Urinary bladder (tissue), 4 donors: ENCODE results near the gene FHOD1. TPM values are rescaled to one million over a fixed set of nuclear protein-coding genes. Genes with fewer than 3 reads are reported as not detected.

ENCODE experiments used
- DNase-seq: peaks from one replicate; pipeline ENCODE4 v3.0.0-alpha.2; 2015; ENCODE audit errors: extremely low spot score
- H3K27ac ChIP-seq: one replicate; pipeline ENCODE4 v1.5.1; 2013; ENCODE audit warnings: low read depth, mild to moderate bottlenecking, moderate library complexity
- H3K36me3 ChIP-seq: one replicate; pipeline ENCODE4 v1.6.1; 2013; ENCODE audit warnings: mild to moderate bottlenecking, moderate library complexity; ENCODE audit not compliant: insufficient read depth
- H3K4me1 ChIP-seq: one replicate; pipeline ENCODE4 v1.6.1; 2013; ENCODE audit warnings: mild to moderate bottlenecking, moderate library complexity; ENCODE audit not compliant: insufficient read depth
- H3K4me3 ChIP-seq: one replicate; pipeline ENCODE4 v1.5.1; 2013; ENCODE audit warnings: low read depth, low read length
- WGBS: extraction: QIAGEN DNeasy Blood & Tissue Kit; methylation state at CpG from one replicate; pipeline ENCODE4 v1.1.7; 2013; 5-methylcytosine and 5-hydroxymethylcytosine counted together
- polyA plus RNA-seq: library from polyadenylated mRNA; stranded (reverse); fragments of 200-250 nt; gene quantifications from one replicate; pipeline ENCODE4 v1.2.3, GENCODE V29; 2013
- small RNA-seq: library from RNA; depleted of rRNA; stranded (forward); fragments of <200 nt; gene quantifications from one replicate; pipeline ENCODE3, GENCODE V24; 2014
- total RNA-seq: library from RNA; depleted of rRNA; stranded (reverse); fragments of >200 nt; gene quantifications from one replicate; pipeline ENCODE4 v1.2.3, GENCODE V29; 2014
- donor health status: healthy with polysubstance abuse.
- donor health status: healthy.

FHOD1 gene
- total and polyA plus RNA-seq, 2 donors = 7.5 to 16.4 TPM

GRCh38 chr16:67185651-67186134 lies 61.6 kb downstream of the FHOD1 start:
- Histone ChIP-seq H3K4me3 (no peak overlapping the region), H3K27ac (no peak overlapping the region), H3K36me3 (no peaks in the 10 kb centered on the region), H3K4me1 (no peaks in the 10 kb centered on the region)
- 11% methylated on average over 12 of the region's 12 CpGs for WGBS
- no peak for DNase-seq

GRCh38 chr16:67184995-67185650 lies 62.2 kb downstream of the FHOD1 start:
- no peaks in the 10 kb centered on the region for H3K36me3 ChIP-seq
- DNase-seq = no peak
- 11% methylated on average over 43 of the region's 43 CpGs for WGBS
- no peaks in the 10 kb centered on the region for H3K4me1 ChIP-seq
- H3K4me3 ChIP-seq = no peak overlapping the region
- no peak overlapping the region for H3K27ac ChIP-seq

GRCh38 chr16:67184453-67184994 lies 62.8 kb downstream of the FHOD1 start:
- no peaks in the 10 kb centered on the region for H3K4me1 ChIP-seq
- peak overlapping the region; percentile 94 for H3K27ac ChIP-seq
- peak overlapping the region; percentile 46 for H3K4me3 ChIP-seq
- no peaks in the 10 kb centered on the region for H3K36me3 ChIP-seq
- DNase-seq = no peak
- WGBS = 5% methylated on average over 59 of the region's 59 CpGs

- DNase-seq = peak; percentile 96
- peak within 1 kb of the TSS; percentile 46 for H3K4me3 ChIP-seq
- H3K36me3 ChIP-seq = no peaks in the 10 kb centered on the region
- under 1% methylated on average over 77 of the region's 77 CpGs for WGBS
- H3K27ac ChIP-seq = peak within 1 kb of the TSS; percentile 94
- no peaks in the 10 kb centered on the region for H3K4me1 ChIP-seq
Observed at GRCh38 chr16:67183627-67184452, 63.4 kb downstream of the FHOD1 start, which contains the start of gene MATCAP1. MATCAP1 (minus strand) TSS chr16:67183963; CDS start chr16:67180610, 3,353 bp downstream.

- H3K27ac ChIP-seq = no peak overlapping the region
- no peak overlapping the region for H3K4me3 ChIP-seq
- H3K4me1 ChIP-seq = no peaks in the 10 kb centered on the region
- DNase-seq = no peak
- WGBS = 6% methylated on average over 11 of the region's 11 CpGs
- no peaks in the 10 kb centered on the region for H3K36me3 ChIP-seq
Observed at GRCh38 chr16:67183284-67183626, 64.0 kb downstream of the FHOD1 start.

GRCh38 chr16:67182288-67182687 lies 65.0 kb downstream of the FHOD1 start:
- 90% methylated on average over 2 of the region's 2 CpGs for WGBS
- Histone ChIP-seq H3K27ac (no peak overlapping the region), H3K36me3 (no peaks in the 10 kb centered on the region), H3K4me1 (no peaks in the 10 kb centered on the region), H3K4me3 (no peak overlapping the region)
- no peak for DNase-seq

- WGBS = 24% methylated on average over 2 of the region's 2 CpGs
- Histone ChIP-seq H3K27ac (no peak overlapping the region), H3K4me3 (no peak overlapping the region), H3K4me1 (no peaks in the 10 kb centered on the region), H3K36me3 (no peaks in the 10 kb centered on the region)
- DNase-seq = no peak
Observed at GRCh38 chr16:67181346-67181745, 65.9 kb downstream of the FHOD1 start.

GRCh38 chr16:67180166-67180565 lies 67.1 kb downstream of the FHOD1 start:
- H3K27ac ChIP-seq = no peak overlapping the region
- H3K4me1 ChIP-seq = no peaks in the 10 kb centered on the region
- 94% methylated on average over 16 of the region's 16 CpGs for WGBS
- no peak overlapping the region for H3K4me3 ChIP-seq
- no peak for DNase-seq
- no peaks in the 10 kb centered on the region for H3K36me3 ChIP-seq

GRCh38 chr16:67179421-67180080 lies 67.7 kb downstream of the FHOD1 start:
- DNase-seq = no peak
- H3K4me1 ChIP-seq = no peaks in the 10 kb centered on the region
- no peak overlapping the region for H3K27ac ChIP-seq
- H3K36me3 ChIP-seq = no peaks in the 10 kb centered on the region
- no peak overlapping the region for H3K4me3 ChIP-seq
- 91% methylated on average over 13 of the region's 13 CpGs for WGBS

Small RNA genes within 50 kb of the gene (small RNA-seq; reads per million reads assigned to genes)
- 11.4 reads per million, percentile 94 among the genes with 10 or more reads in this experiment for gene MIR328

Other genes starting within 250 kb of the FHOD1 start
- 62.5 TPM for gene CBFB, start 218.3 kb downstream of the FHOD1 start, total RNA-seq
- gene CBFB, start 218.3 kb downstream of the FHOD1 start, polyA plus RNA-seq = 19.3 TPM
- gene PHAF1, start 137.5 kb downstream of the FHOD1 start, total RNA-seq = 22.8 TPM
- gene PHAF1, start 137.5 kb downstream of the FHOD1 start, polyA plus RNA-seq = 11.0 TPM
- 22.4 TPM for gene B3GNT9, start 96.5 kb downstream of the FHOD1 start, total RNA-seq
- gene B3GNT9, start 96.5 kb downstream of the FHOD1 start, polyA plus RNA-seq = 26.4 TPM
- 7.3 TPM for gene TRADD, start 87.6 kb downstream of the FHOD1 start, total RNA-seq
- gene TRADD, start 87.6 kb downstream of the FHOD1 start, polyA plus RNA-seq = 38.1 TPM
- gene FBXL8, start 87.5 kb downstream of the FHOD1 start, total RNA-seq = 4.7 TPM
- 20.4 TPM for gene FBXL8, start 87.5 kb downstream of the FHOD1 start, polyA plus RNA-seq
- 4.5 TPM for gene HSF4, start 82.7 kb downstream of the FHOD1 start, total RNA-seq
- gene HSF4, start 82.7 kb downstream of the FHOD1 start, polyA plus RNA-seq = 75.2 TPM
- gene NOL3, start 76.9 kb downstream of the FHOD1 start, total RNA-seq = 5.3 TPM
- gene NOL3, start 76.9 kb downstream of the FHOD1 start, polyA plus RNA-seq = 66.6 TPM
- gene MATCAP1, start 63.5 kb downstream of the FHOD1 start, total RNA-seq = 11.4 TPM
- gene MATCAP1, start 63.5 kb downstream of the FHOD1 start, polyA plus RNA-seq = 20.9 TPM
- gene EXOC3L1, start 57.3 kb downstream of the FHOD1 start, total RNA-seq = 3.4 TPM
- gene EXOC3L1, start 57.3 kb downstream of the FHOD1 start, polyA plus RNA-seq = 3.7 TPM
- 28.0 TPM for gene E2F4, start 55.3 kb downstream of the FHOD1 start, total RNA-seq
- 65.0 TPM for gene E2F4, start 55.3 kb downstream of the FHOD1 start, polyA plus RNA-seq
- 2.7 TPM for gene ELMO3, start 48.4 kb downstream of the FHOD1 start, total RNA-seq
- 6.4 TPM for gene ELMO3, start 48.4 kb downstream of the FHOD1 start, polyA plus RNA-seq
- 12.6 TPM for gene TMEM208, start 20.4 kb downstream of the FHOD1 start, total RNA-seq
- gene TMEM208, start 20.4 kb downstream of the FHOD1 start, polyA plus RNA-seq = 54.4 TPM
- 0.32 TPM for gene SLC9A5, start 1.5 kb upstream of the FHOD1 start, total RNA-seq
- gene SLC9A5, start 1.5 kb upstream of the FHOD1 start, polyA plus RNA-seq = 0.29 TPM
- gene PLEKHG4, start 32.1 kb upstream of the FHOD1 start, total RNA-seq = 12.8 TPM
- gene PLEKHG4, start 32.1 kb upstream of the FHOD1 start, polyA plus RNA-seq = 5.8 TPM
- gene KCTD19, start 79.3 kb upstream of the FHOD1 start, total RNA-seq = 1.1 TPM
- gene KCTD19, start 79.3 kb upstream of the FHOD1 start, polyA plus RNA-seq = 0.14 TPM
- 2.1 TPM for gene LRRC36, start 79.3 kb upstream of the FHOD1 start, total RNA-seq
- gene LRRC36, start 79.3 kb upstream of the FHOD1 start, polyA plus RNA-seq = 0.19 TPM
- 24.0 TPM for gene TPPP3, start 146.0 kb upstream of the FHOD1 start, total RNA-seq
- 14.6 TPM for gene TPPP3, start 146.0 kb upstream of the FHOD1 start, polyA plus RNA-seq
- 3.8 TPM for gene ZDHHC1, start 169.0 kb upstream of the FHOD1 start, total RNA-seq
- gene ZDHHC1, start 169.0 kb upstream of the FHOD1 start, polyA plus RNA-seq = 10.9 TPM
- 6.9 TPM for gene HSD11B2, start 183.6 kb upstream of the FHOD1 start, total RNA-seq
- gene HSD11B2, start 183.6 kb upstream of the FHOD1 start, polyA plus RNA-seq = 1.9 TPM
- gene ATP6V0D1, start 233.7 kb upstream of the FHOD1 start, total RNA-seq = 50.0 TPM
- gene ATP6V0D1, start 233.7 kb upstream of the FHOD1 start, polyA plus RNA-seq = 92.5 TPM
- gene AGRP, start 236.1 kb upstream of the FHOD1 start, total RNA-seq = not detected
- not detected for gene AGRP, start 236.1 kb upstream of the FHOD1 start, polyA plus RNA-seq